ENCODE measurements around the gene NPHS1.

The NPHS1 gene

DNA sequence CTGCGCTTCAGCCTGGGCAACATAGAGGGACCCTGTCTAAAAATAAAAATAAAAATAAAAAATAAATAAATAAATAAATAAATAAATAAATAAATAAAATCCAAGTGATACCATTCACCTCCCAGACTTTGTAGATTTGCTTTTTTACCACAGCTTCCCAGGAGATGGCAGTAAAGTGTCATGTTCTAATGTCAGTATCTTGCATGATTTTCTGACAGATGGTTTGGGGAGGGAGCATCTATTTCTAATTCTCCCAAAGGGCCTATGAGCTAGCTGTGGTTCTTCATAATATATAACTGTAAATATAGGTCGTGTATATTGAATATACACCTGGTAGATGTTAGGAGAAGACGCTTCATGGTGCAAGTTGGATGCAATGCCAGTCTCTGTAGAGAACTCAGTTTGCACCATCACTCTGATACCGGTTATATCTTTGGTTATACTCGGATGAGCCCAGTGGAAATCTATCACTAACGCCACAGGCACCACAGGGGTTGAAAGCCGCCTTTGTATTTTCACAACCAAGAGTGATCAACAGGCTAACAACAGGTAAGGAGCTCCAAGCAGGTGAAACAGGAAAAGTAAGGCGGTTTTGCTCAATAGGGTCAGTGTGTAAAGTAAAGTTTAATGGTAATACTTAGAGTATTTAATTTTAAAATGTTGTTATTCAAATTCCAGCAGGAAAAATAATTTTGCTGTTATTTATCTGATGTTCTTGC lies 30.0 kb upstream of the NPHS1 start:
- H3K4me3 ChIP-seq (ENCODE audit: low read depth, low read length), result no peak overlapping the region
- peak; percentile 59 for DNase-seq
- peaks cover 25% of the 10 kb centered on the region for H3K36me3 ChIP-seq
- no peaks in the 10 kb centered on the region for H3K9me3 ChIP-seq (ENCODE audit: severe bottlenecking)
- no peaks in the 10 kb centered on the region for H3K27me3 ChIP-seq (ENCODE audit: insufficient read depth, low read depth, severe bottlenecking)
- H3K27ac ChIP-seq, result 0 out of 2 replicates have a peak overlapping the region, but pooled peaks have one; percentile 10
- TF ChIP-seq, protein P1, sequence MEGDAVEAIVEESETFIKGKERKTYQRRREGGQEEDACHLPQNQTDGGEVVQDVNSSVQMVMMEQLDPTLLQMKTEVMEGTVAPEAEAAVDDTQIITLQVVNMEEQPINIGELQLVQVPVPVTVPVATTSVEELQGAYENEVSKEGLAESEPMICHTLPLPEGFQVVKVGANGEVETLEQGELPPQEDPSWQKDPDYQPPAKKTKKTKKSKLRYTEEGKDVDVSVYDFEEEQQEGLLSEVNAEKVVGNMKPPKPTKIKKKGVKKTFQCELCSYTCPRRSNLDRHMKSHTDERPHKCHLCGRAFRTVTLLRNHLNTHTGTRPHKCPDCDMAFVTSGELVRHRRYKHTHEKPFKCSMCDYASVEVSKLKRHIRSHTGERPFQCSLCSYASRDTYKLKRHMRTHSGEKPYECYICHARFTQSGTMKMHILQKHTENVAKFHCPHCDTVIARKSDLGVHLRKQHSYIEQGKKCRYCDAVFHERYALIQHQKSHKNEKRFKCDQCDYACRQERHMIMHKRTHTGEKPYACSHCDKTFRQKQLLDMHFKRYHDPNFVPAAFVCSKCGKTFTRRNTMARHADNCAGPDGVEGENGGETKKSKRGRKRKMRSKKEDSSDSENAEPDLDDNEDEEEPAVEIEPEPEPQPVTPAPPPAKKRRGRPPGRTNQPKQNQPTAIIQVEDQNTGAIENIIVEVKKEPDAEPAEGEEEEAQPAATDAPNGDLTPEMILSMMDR (IDR thresholded peaks at IDR 0.05; ENCODE audit: low read depth, low read length), result peak; percentile 34; the same call in 1 of the 2 replicates

DNA sequence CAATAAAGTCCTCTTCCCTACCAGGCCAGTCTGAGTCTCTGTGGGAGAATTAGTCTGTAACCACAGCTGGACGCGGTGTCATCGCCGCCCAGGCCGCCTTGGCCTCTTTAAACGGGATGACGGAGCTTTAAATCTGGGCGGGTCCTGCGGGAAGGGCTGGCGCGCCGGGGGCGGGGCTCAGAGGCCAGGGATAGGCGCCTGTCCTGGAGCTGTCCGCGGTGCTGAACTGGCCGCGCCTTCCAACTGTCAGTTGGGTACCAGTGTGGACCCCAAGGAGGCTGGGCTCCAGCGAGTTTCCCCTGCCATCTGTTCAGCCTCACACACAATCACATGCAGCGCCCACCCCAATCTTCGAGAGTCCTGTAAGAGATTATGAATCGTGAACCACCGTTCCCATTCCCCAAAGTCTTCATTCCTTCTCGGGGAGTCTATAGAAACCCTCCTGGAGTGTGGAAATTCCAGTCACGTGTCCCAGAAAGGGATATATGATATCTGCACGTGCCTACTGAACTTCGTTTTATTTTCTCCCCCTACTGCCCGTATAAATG lies 27.5 kb upstream of the NPHS1 start:
- H3K36me3 ChIP-seq, result peaks cover 36% of the 10 kb centered on the region
- no peak overlapping the region for H3K4me3 ChIP-seq (ENCODE audit: low read depth, low read length)
- TF ChIP-seq, protein P1 (IDR thresholded peaks at IDR 0.05; ENCODE audit: low read depth, low read length), result no peak
- 0 out of 2 replicates have a peak overlapping the region, but pooled peaks have one; percentile 29 for H3K27ac ChIP-seq
- peak; percentile 88 for DNase-seq
- H3K27me3 ChIP-seq (ENCODE audit: insufficient read depth, low read depth, severe bottlenecking), result no peaks in the 10 kb centered on the region
- no peaks in the 10 kb centered on the region for H3K9me3 ChIP-seq (ENCODE audit: severe bottlenecking)

DNA sequence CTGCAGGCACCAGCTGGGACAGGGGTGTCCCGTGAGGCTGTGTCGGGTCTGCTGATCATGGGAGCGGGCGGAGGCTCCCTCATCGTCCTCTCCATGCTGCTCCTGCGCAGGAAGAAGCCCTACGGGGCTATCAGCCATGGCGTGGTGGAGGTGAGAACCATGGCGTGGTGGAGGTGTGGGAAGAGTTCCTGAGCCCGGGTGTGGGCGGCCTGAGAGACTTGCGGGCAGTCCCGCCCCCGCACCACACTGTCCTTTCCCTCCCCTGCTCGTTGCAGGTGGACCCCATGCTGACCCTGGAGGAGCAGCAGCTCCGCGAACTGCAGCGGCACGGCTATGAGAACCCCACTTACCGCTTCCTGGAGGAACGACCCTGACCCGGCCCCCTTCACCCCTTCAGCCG lies 26.8 kb upstream of the NPHS1 start:
- Histone ChIP-seq H3K9me3 (ENCODE audit: severe bottlenecking) (no peaks in the 10 kb centered on the region), H3K27me3 (ENCODE audit: insufficient read depth, low read depth, severe bottlenecking) (no peaks in the 10 kb centered on the region), H3K36me3 (peaks cover 43% of the 10 kb centered on the region), H3K4me3 (ENCODE audit: low read depth, low read length) (no peak overlapping the region), H3K27ac (no peak overlapping the region)
- TF ChIP-seq, protein P1 (IDR thresholded peaks at IDR 0.05; ENCODE audit: low read depth, low read length), result no peak
- no peak for DNase-seq

DNA sequence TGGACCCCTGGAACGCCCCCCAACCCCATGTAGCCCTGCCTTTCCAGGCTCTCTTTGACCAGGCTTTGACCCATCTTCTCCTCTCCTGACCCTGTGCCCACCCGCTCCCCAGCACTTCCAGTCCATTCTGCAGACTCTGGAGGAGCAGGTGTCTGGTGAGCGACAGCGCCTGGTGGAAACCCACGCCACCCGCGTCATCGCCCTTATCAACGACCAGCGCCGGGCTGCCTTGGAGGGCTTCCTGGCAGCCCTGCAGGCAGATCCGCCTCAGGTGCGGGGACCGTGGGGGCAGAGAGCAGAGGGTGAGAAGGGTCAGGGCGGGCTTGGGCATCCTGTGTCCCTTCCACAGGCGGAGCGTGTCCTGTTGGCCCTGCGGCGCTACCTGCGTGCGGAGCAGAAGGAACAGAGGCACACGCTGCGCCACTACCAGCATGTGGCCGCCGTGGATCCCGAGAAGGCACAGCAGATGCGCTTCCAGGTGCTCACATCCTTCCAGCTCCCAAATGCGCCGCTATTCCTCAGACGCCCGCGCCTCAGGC lies 22.2 kb upstream of the NPHS1 start:
- H3K9me3 ChIP-seq (ENCODE audit: severe bottlenecking), result no peaks in the 10 kb centered on the region
- no peak for DNase-seq
- TF ChIP-seq, protein P1 (IDR thresholded peaks at IDR 0.05; ENCODE audit: low read depth, low read length), result no peak
- H3K36me3 ChIP-seq, result peaks cover 67% of the 10 kb centered on the region
- H3K27me3 ChIP-seq (ENCODE audit: insufficient read depth, low read depth, severe bottlenecking), result no peaks in the 10 kb centered on the region
- H3K4me3 ChIP-seq (ENCODE audit: low read depth, low read length), result no peak overlapping the region
- no peak overlapping the region for H3K27ac ChIP-seq

DNA sequence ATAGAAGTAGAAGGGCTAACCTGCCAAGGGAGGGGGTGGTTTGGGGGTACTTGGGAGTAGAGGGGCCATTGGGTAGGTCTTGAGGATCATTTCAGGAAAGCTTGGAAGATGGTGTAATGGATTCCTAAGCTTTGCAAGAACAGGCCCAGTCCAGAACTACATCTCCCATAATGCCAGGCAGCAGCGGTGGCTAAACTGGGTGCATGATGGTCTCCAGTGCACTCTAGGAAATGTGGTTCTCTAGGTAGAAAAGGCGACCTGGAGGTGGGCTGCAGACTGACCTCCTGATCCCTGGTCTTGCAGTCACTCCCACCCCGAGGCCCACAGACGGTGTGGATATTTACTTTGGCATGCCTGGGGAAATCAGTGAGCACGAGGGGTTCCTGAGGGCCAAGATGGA lies 19.9 kb upstream of the NPHS1 start:
- Histone ChIP-seq H3K27ac (no peak overlapping the region), H3K4me3 (ENCODE audit: low read depth, low read length) (no peak overlapping the region), H3K9me3 (ENCODE audit: severe bottlenecking) (no peaks in the 10 kb centered on the region), H3K36me3 (peaks cover 50% of the 10 kb centered on the region), H3K27me3 (ENCODE audit: insufficient read depth, low read depth, severe bottlenecking) (no peaks in the 10 kb centered on the region)
- no peak for DNase-seq
- TF ChIP-seq, protein P1 (IDR thresholded peaks at IDR 0.05; ENCODE audit: low read depth, low read length), result no peak

All from WERI-Rb-1 (cell line).